ENCODE data around the gene MT1E.

Gene MT1E

DNA sequence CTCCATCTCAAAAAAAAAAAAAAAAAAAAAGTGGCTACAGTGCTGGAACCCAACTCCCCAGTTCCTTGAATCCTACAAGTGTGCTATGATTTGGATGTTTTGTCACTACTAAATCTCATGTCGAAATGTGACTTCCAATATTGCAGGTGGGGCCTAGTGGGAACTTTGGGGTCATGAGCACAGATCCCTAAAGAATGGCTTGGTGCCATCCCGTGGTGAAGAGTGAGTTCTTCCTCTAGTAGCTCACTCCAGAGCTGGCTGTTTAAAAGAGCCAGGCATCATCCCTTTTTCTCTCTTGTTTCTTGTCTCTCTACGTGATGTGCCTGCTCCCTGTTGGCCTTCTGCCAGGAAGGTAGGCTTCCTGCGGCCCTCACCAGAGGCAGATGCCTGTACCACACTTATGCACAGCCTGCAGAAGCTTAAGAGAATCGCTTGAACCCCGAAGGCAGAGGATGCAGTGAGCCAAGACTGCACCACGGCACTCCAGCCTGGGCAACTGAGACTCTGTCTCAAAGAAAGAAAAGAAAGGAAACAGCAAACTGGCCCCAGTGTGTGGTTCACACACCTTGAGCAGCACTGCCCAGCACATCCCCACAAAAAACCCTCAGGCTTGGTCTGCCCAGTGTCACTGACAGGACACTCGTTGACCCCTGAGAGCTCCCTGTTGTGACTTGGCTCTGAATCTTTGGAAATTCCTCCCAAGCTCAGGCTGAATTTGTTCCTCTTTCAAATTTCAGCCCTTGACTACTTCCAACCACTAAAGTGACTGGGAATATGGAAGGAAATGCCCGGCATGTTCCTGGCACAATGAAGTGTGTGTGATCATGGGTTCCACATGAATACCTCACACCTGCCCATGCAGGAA lies 3.1 kb downstream of the MT1E start:
- no peak for DNase-seq

DNA sequence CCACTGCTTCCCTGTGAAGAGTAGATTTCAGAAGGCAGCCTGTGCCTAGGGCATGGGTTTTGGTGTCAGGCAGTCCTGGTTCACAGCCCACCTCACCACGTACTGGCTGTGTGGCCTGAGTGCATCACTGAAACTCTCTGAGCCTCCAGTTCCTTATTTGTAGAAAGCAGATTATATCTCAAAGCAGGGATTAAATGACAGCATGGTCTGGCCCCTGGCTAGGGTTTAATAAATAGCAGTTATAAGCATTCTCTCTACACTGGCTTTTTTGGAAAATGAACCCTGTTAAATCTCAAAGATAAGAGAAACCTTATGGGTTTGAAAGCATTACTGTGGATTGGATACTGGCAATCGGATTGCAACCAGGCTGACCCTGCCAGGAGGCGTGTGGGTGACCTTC lies 4.0 kb downstream of the MT1E start:
- no peak for DNase-seq

DNA sequence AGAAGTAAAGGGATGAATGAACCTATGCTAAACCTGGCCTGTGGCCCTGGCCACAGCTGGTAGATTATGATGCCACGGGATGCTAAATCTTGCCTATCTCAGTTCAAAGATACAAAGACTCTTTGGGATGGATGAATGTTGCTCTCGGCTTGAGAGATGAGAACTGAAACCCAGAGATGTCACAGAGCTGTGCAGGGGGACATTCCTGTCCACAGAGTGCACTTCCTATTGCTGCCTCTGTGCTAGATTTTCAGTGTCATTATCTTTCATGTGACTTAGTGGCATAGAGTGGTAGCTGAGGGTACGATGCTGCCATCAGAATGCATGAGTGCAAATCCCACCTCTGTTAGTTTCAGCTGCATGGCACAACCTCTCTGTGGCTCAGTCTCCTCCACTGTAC lies 4.6 kb downstream of the MT1E start:
- DNase-seq = no peak

DNA sequence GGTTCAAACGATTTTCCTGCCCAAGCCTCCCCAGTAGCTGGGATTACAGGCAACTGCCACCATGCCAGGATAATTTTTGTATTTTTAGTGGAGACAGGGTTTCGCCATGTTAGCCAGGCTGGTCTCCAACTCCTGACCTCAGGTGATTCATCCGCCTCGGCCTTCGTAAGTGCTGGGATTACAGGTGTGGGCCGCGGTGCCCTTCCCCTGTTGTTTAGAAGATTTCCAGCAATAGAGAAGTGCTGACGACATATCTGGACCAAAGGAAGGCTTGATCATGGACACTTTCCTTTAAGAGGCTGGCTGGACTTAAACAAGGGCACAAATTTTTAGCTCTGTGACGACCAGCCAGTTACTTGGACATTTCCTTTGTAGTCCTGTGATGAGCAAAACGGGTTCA lies 5.6 kb downstream of the MT1E start:
- DNase-seq = no peak

DNA sequence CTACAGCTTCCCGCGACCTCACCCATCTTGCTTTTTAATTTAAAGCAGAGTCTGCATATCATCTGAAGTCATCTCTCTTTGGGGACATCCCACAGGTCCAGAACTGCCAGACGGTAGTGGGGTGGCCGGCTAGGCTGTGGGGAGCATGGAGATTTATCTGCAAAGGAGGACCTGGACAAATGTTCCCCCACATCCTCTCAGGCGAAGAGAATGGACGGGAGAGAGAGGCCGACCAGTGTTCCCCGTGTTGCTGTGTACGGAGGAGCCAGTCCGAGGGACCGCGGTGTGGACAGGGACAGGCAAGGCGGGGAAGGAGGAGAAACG lies 6.2 kb downstream of the MT1E start:
- no peak for DNase-seq

DNA sequence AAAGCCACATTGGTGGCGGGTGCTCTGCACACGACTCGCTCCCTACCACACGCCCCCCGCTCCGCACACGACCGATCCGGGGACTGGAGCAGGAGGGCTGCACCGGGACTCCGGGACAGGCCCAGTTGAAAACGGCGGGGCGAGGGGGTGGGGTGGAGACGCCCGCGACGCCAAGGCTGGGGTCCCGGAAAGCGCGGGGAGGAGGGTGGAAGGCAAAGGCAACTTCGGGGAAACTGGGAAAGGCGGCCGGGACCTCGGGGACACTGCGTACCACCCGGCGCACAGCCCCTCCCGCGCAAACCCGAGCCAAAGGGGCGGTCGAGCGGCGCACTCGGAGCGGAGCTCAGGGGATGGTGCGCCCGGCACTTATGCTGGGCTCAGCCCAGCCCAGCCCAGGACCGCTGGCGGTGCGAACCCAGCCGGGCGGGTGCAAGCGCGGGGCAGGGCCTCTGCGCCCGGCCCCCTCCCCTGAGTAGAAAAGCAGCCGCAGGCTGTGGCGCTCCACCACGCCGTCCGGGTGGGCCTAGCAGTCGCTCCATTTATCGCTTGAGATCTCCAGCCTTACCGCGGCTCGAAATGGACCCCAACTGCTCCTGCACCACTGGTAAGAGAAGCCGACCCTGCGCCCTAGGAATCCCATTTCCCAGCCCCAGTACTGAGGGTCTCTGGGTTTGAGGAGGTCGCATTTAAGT lies 6.7 kb downstream of the MT1E start, which contains the start of gene MT1M:
MT1M (plus strand) TSS at position 504 of the 692 bp plus-strand sequence; CDS start at position 577, 73 bp downstream.
- DNase-seq = no peak

DNA sequence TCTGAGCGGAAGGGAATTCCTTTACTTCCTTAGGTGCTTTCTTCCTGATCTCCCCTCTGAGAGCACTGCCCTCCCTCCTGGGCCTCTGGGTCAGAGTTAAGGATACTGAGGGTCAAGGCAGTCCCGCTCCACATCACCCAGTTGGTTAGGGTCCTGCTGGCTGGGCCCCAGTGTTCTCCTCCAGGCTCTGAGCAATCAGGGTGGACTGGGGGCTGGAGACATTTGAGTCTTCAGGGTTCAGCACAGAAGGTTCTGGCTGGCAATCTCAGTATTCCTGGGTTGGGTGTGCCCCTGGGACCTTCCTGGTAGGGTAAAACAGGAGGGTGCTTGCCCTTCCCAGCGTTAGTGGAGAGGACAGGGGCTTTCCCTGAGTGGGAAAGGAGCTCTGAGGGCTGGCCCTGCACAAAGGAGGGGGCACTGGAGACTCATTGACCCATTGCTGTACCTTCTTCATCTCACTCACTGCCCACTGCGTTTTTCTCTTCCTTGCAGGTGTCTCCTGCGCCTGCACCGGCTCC lies 7.3 kb downstream of the MT1E start:
- DNase-seq = no peak

DNA sequence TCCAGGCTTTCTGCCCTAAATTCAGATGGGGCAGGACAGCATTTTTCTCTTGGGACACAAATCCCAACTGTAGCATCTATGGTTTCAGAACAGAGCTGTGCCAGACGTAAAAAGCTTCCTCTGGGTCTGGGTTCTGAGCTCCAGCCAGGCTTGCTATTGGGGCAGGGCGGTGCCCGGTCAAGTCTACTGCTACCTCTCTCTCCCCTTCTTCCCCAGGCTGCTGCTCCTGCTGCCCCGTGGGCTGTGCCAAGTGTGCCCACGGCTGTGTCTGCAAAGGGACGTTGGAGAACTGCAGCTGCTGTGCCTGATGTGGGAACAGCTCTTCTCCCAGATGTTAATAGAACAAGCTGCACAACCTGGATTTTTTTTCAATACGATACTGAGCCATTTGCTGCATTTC lies 8.0 kb downstream of the MT1E start:
- no peak for DNase-seq

DNA sequence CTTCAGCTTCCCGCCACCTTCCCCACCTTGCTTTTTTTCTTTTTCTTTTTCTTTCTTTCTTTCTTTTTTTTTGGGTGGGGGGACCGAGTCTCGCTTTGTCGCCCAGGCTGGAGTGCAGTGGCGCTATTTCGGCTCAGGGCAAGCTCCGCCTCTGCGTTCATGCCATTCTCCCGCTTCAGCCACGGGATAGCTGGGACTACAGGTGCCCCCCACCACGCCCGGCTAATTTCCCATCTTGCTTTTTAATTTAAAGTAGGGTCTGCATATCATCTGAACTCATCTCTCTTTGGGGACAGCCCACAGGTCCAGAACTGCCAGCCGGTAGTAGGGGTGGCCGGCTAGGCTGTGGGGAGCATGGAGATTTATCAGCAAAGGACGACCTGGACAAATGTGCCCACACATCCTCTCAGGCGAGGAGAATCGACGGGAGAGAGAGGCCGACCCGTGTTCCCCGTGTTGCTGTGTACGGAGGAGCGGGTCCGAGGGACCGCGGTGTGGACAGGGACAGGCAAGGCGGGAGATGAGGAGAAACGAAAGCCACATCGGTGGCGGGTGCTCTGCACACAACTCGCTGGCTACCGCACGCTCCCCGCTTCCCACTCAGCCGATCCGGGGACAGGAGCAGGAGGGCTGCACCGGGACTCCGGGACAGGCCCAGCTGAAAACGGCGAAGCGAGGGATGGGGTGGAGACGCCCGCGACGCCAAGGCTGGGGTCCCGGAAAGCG lies 9.3 kb downstream of the MT1E start:
- no peak for DNase-seq

DNA sequence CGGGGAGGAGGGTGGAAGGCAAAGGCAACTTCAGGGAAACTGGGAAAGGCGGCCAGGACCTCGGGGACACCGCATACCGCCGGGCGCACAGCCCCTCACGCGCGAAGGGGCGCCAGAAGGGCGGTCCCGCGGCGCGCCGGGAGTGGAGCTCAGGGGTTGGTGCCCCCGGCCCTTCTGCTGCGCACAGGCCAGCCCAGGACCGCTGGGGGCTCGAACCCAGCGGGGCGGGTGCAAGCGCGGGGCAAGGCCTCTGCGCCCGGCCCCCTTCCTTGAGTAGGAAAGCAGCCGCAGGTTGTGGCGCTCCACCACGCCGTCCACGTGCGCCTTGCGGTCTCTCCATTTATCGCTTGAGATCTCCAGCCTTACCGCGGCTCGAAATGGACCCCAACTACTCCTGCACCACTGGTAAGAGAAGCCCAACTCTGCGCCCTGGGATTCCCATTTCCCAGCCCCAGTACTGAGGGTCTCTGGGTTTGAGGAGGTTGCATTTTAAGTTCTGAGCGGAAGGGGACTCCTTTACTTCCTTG lies 9.9 kb downstream of the MT1E start:
- no peak for DNase-seq

DNA sequence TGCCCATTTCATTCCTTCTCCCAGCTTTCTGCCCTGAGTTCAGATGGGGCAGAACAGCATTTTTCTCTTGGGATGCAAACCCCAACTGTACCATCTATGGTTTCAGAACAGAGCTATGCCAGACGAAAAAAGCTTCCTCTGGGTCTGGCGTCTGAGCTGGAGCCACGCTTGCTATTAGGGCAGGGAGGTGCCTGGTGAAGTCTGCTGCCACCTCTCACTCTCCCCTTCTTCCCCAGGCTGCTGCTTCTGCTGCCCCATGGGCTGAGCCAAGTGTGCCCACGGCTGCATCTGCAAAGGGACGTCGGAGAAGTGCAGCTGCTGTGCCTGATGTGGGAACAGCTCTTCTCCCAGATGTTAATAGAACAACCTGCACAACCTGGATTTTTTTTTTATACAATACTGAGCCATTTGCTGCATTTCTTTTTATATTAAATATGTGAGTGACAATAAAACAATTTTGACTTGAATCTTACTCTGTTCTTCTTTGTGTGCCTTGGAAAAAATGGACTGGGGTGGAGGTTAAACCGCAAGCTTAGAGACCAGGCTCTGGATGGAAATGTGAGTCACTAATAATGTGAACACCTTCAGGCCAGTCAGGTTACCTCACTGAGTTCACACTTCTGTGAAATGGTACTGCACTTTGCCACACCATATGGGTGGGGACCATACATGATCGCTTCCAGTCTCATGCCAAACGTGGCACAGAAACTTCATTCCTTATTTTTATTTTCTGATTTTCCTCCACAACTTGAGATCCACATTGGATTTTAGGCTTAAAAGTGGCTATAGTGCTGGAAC lies 11.2 kb downstream of the MT1E start:
- no peak for DNase-seq

DNA sequence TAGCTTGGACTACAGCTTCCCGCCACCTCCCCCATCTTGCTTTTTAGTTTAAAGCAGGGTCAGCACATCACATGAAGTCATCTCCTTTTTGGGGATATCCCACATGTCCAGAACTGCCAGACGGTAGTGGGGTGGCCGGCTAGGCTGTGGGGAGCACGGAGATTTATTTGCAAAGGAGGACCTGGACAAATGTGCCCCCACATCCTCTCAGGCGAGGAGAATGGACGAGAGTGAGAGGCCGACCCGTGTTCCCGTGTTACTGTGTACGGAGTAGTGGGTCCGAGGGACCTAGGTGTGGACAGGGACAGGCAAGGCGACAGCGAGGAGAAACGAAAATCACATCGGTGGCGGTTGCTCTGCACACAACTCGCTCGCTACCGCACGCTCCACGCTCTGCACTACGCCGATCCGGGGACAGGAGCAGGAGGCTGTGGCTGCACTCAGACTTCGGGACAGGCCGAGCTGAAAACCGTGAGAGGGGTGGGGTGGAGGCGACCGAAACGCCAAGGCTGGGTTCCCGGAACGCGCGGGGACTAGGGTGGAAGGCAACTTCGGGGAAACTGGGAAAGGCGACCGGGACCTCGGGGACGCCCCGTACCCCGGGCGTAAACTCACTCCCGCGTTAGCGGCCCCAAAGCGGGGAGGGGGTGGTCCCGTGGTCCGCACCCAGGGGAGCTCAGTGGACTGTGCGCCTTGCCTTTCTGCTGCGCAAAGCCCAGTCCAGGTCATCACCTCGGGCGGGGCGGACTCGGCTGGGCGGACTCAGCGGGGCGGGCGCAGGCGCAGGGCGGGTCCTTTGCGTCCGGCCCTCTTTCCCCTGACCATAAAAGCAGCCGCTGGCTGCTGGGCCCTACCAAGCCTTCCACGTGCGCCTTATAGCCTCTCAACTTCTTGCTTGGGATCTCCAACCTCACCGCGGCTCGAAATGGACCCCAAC lies 12.5 kb downstream of the MT1E start, which contains the start of gene MT1A:
MT1A (plus strand) TSS at position 853 of the 937 bp plus-strand sequence; CDS start at position 926, 73 bp downstream.
- DNase-seq = no peak

DNA sequence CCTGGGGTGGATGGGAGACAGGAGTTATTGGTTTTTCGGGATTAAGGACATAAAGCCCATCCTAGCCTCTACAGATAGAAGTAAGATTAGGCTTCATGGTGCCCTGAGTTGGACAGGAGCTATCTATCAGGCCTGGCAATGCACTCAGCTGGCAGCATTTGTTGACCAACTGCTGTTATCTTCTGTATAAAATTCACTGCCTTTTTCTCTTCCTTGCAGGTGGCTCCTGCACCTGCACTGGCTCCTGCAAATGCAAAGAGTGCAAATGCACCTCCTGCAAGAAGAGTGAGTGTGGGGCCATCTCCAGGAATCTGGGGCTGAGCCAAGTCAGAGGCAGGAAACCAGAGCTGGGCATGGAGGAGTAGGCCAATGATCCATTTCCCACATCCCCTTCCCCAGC lies 13.5 kb downstream of the MT1E start:
- DNase-seq = no peak

DNA sequence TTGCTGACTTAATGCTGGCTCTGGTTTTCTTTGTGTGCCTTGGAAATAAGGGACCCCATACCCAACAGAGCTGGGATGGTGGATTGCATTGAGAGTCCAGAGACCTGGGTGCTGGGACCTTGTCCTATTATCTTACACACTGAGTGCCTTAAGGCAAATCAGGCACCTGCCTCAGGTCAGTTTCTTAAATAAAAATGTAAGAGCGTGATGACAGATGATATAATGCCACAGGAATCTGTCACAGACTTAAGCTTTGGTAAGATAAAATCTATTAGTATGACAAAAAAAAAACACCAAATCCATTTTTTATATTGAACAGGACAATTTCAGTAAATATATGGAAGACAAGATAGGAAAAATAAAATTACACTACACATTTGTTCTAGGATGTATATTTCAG lies 14.5 kb downstream of the MT1E start:
- DNase-seq = no peak

DNA sequence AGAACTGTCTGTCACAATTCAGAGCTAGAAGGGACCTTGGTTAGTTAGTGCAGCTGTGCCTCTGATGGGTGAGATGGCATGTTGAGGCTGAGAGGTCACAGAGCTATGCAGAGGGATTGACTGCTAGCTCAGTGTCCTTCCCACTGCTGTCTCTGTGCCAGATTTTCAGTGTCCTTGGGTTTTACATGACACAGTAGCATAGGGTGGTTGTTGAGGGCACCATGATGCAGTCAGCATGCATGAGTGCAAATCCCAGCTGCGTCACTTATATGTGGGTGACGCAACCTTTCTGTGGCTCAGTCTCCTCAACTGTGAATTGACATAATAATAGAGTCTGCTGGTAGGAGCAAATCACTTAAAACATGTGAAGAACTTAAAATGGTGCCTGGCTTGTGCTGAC lies 15.6 kb downstream of the MT1E start:
- DNase-seq = no peak

DNA sequence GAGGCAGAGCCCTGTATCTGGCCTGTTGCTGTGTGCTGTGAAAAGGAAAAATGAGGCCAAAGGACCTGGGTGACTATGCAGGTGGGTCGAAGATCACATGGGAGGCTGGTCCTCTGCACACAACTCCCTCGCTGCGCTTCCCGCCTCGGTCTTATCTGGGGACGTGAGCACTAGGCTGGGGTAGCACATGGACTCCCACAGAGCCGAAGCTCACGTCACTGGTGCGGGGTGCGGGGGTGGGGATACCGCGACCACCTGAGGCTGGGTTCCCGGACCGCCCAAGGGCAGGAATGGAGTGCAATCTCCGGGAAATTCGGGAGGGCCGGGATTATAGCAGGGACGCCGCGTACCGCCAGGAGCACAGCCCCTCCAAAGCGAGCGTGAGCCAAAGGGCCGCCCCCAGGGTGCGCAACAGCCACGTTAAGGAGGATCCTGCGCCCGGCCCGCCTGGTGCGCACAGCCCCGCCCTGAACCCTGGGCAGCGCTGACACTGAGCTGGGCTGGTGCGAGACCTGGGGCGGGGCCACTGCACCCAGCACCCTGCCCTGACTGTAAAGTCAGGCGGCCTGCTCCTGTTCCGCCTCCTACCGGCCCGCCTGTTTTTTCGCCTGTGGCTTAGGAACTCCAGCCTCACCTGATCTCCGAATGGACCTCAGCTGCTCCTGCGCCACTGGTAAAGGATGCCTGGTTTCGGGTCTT lies 17.6 kb downstream of the MT1E start:
- DNase-seq = no peak

DNA sequence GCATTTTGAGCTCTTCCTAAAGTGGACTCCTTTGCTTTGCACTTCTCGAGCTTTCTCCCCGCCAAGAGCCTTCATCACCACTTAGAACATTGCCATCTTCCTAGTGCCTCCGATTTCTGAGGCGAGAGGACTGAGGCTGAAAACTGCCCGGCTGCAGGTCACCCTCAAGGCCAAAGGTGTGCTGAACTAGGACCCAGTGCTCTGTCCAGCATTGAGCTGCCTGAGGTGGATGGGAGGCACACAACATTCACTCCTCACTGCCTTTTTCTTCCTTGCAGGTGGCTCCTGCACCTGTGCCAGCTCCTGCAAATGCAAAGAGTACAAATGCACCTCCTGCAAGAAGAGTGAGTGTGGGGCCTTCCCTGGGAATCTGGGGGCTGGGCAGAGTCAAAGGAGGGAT lies 18.3 kb downstream of the MT1E start:
- no peak for DNase-seq

DNA sequence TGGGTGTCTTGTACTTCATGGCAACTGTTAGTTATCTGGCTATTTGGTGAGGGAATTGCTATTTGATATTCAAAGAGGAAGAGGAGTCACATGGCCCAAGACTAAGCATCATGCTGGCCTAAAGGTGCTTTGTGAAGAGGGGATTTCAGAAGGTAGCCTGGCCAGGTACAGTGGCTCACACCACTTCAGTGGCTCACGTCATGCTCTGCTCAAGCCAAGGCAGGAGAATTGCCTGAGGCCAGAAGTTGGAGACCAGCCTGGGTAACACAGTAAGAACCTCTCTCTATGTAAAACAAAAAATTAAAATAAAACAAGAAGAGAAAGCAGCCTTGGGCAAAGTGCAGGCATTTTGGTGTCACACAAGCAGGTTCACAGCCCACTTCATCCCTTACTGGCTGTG lies 19.7 kb downstream of the MT1E start:
- DNase-seq = no peak

DNA sequence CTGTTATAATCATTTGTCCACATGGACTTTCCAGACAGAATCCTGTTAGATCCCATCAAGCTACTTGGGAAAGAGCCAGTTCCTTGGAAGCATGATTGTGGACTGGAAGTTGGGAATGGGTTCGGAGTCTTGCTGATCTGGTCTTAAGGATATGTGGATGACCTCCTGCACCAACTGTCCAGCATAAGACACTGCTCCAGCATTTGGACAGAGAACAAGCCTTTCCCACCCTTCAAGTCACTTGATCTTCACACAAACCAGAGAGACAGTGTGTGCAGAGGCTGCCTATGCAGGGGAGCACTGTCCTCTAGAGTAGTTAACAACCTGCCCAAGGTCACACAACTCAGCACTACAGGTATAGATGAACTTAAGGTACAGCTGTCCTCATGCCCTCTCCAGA lies 20.3 kb downstream of the MT1E start:
- no peak for DNase-seq

DNA sequence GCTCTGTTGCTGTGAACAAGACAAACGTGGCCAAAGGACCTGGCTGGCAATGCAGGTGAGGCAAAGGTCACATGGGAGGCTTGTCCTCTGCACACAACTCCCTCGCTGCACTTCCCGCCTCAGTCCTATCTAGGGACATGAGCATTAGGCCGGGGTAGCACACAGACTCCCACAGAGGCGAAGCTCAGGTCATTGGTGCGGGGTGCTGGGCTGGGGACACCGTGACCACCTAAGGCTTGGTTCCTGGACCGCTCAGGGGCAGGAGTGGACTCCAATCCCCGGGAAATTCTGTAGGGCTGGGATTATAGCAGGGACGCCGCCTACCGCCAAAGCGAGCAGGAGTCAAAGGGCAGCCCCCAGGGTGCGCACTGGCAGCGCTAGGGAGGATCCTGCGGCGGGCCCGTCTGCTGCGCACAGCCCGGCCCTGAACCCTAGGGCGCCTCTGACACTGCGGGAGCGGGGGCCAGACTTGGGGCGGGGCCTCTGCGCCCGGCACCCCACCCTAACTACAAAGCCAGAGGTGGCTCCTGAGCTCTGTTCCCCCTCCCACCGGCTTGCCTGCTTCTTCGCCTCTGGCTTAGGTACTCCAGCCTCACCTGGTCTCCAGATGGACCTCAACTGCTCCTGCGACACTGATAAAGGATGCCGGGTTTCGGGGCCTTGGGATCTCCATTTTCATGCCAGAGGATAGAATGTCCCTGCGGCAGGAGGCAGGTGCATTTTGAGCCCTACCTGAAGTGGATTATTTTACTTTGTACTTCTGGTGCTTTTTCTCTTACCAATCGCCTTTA lies 22.3 kb downstream of the MT1E start:
- DNase-seq = no peak

All from NCI-H1436 (cell line).